Kasumi-1 (cell line): ENCODE measurements around the gene FDXR.
"Not testable (repeated sequence)": the region's sequence is repeated elsewhere in the genome, so short reads cannot be mapped to it uniquely, and the experiment has no call there.

ENCODE experiments used
- DNase-seq, 2 experiments: peaks; one replicate each; lab custom pipeline; 2025; lab: John Stamatoyannopoulos, UW

Gene FDXR, protein sequence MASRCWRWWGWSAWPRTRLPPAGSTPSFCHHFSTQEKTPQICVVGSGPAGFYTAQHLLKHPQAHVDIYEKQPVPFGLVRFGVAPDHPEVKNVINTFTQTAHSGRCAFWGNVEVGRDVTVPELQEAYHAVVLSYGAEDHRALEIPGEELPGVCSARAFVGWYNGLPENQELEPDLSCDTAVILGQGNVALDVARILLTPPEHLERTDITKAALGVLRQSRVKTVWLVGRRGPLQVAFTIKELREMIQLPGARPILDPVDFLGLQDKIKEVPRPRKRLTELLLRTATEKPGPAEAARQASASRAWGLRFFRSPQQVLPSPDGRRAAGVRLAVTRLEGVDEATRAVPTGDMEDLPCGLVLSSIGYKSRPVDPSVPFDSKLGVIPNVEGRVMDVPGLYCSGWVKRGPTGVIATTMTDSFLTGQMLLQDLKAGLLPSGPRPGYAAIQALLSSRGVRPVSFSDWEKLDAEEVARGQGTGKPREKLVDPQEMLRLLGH

DNA sequence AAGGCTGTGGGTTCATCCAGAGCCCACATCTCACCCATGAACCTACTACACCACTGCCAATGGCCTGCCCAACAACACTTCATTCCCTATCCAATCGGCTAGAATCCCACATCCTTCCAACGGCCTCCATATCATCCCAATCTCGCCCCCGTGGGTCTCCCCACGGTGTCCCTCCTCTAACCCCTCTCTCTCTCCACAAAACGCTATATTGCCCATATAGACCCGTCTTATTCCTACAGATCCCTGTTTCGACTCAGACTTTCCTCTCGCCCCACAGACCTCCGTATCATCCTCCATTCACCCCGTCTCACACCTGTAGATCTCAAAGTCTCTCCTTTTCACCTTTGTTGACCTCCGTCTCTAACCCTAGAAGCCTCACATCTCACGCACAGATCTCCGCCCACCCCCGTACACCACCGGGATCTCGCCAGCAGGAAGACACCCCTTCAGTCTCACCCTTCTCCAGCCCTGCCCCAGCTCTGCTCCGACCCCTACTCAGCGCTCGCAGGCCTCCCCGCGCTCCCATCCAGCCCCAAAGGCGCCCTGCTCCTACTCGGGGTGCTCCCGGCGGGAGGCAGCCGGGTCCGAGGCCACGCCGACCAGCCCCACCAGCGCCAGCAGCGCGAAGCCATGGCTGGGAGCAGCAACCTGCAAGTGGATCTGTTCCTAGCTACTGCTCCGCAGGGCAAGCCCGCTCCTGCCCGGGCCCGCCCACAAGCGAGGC lies at the start of gene FDXR:
TSS of gene FDXR (minus strand) at position 682 of the 724 bp plus-strand sequence. CDS start at position 632, 50 bp downstream.
- peak; percentile 58 to 65 for DNase-seq

GRCh38 chr17:74922172-74922571 lies 49.4 kb upstream of the FDXR start:
- DNase-seq = no peak

GRCh38 chr17:74921769-74922168 lies 49.0 kb upstream of the FDXR start:
- DNase-seq = no peak

DNA sequence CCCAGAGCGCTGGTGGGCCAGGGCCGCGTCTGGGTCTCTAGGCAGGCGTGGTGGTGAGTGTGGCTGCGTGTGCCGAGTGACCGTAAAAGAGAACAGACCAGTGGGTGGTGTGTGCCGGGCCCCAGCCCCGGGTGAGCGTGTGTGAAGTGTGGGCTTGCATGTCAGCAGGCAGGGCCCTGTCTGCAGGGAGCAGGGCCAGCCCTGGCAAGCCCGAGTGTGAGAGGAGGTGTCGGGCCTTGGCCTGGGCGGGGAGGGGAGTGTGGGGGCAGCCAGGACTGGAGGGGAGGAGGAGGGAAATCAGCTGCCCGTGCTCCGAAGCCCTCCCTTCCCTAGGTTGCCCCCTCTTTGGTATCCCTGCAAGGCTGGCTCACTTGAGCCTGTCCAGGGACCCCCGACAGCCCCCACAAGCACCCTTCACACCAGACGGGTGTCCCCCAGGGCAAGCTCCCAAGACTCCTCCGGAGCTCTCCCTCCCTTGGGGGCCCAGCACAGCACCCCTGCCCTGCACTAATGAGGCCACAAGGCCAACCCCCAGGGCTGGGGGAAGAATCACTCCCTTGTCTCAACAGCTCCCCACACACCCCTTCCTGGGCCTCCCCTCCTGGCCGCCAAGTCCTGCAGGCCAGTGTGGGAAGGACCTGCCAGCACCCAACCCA lies 48.4 kb upstream of the FDXR start:
- no peak for DNase-seq

- no peak for DNase-seq
Observed at GRCh38 chr17:74920642-74921025, 47.8 kb upstream of the FDXR start.

DNA sequence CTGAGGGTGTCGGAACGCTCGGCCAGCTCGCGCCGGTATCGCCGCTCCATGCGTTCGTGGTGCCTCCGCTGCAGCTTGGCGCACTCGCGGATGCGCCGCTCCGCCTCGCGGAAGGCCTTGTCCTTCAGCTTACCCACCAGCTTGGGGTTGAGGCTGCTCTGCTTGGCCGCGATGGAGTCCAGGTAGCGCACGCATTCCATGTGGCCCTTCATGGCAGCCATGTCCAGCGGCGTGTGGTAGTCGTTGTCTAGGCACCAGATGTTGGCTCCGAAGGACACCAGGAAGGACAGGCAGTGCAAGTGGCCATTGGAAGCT lies 47.5 kb upstream of the FDXR start:
- DNase-seq = no peak

GRCh38 chr17:74919440-74920305 lies 46.9 kb upstream of the FDXR start:
- DNase-seq = no peak

DNA sequence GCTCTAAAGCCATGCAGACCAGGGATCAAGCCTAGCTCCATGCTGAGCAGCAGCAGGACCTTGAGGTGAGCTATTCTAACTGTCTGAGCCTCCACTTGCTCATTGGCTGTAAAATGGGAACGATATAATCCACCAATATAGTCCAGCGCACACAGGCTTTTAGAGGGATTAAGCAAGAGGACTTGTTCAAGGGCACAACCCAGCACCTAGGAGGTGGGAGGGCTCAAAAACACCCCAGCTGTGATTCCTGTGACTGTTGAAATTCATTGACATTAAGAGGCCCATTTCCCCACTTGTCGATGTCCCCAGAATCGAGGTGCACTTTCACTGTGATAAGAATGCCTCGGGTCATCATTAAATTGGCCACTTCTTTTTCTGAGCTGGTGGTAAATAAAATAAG lies 46.1 kb upstream of the FDXR start:
- no peak for DNase-seq

GRCh38 chr17:74917430-74917829 lies 44.6 kb upstream of the FDXR start:
- peak; percentile 36 to 72 for DNase-seq

DNA sequence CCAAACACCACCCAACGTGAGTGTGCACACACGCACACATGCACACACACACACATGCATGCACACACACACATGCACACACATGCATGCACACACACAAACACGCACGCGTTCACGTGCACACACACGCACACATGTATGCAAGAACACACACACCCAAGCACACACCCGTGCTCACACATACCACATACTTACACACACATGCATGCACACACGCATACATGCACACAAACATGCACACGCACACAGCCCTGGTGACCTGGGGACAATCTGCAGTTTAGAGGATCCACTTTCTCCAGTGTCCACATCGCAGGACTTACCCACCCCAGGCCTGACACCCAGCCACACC lies 44.0 kb upstream of the FDXR start:
- DNase-seq = no peak

DNA sequence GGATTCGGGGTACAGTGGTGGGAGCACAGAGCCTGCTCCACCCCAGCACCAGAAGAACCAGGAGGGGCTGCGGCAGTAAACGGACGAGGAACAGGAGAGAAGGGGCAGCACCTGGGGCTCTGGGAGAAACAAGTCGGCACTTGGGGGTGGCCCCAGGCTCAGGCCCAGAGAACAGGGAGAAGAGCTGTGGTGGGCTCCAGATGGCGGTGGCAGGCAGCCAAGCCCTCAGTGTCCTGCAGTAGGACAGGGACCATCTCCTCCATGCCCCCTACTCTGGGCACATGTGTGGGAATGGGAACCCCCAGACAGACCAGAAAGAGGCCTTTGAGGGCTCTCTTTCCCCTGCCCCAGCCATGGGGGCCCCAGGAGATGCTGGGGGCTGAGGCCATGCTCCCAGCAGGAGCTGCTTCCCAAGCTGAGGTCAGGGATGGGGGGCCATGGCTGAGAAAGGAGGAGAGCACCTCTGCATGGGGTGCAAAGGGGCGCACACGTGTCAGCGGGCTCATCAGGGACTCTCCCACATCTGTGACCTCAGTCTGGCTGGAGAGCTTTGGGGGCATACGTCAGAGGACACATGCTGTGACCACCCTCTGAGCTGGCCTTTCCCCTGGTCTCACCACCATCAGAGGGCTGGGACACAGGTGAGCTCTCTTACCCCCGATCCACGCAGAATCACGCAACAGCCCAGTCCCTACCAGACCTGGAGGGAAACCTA lies 43.5 kb upstream of the FDXR start:
- no peak for DNase-seq

GRCh38 chr17:74911423-74911822 lies 38.6 kb upstream of the FDXR start:
- DNase-seq = not testable (repeated sequence)

DNA sequence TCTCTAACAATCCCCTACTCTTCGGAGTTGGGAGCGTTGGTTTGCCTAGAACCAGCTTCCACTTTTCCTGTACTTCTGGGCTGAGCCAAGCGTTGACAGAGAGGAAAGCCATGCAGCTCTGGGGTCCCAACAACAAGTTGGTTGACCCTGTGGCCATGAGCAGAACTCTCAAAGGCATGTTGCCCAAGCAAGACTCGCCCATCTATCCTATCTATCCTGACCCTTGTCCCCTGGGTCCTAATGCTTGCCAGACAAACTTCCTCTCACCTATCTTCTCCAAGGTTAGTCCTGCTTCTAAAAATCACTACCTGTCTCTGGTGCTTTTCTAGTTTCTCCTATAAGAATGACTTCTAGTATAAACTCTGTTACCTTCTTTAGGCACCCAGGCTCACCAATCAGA lies 36.3 kb upstream of the FDXR start:
- DNase-seq = not testable (repeated sequence)

DNA sequence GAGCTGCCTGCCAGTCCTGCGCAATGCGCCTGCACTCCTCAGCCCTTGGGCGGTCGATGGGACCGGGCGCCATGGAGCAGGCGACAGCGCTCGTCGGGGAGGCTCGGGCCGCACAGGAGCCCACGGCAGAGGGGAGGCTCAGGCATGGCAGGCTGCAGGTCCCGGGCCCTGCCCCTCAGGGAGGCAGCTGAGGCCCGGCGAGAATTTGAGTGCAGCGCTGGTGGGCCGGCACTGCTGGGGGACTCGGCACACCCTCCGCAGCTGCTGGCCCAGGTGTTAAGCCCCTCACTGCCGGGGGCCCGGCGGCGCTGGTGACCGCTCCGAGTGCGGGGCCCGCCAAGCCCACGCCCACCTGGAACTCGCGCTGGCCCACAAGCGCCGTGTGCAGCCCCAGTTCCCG lies 34.2 kb upstream of the FDXR start:
- no peak for DNase-seq

DNA sequence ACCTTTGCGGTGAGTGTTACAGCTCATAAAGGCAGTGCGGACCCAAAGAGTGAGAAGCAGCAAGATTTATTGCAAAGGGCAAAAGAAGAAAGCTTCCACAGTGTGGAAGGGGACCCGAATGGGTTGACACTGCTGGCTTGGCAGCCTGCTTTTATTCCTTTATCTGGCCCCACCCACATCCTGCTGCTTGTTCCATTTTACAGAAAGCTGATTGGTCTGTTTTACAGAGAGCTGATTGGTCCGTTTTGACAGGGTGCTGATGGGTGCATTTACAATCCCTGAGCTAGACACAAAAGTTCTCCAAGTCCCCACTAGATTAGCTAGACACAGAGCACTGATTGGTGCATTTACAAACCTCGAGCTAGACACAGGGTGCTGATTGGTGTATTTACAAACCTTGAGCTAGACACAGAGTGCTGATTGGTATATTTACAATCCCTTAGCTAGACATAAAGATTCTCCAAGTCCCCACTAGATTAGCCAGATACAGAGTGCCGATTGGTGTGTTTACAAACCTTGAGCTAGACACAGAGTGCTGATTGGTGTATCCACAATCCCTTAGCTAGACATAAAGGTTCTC lies 33.5 kb upstream of the FDXR start:
- not testable (repeated sequence) for DNase-seq

- no peak for DNase-seq
Observed at GRCh38 chr17:74904687-74905409, 32.1 kb upstream of the FDXR start.

- DNase-seq = no peak
Observed at GRCh38 chr17:74903671-74904070, 30.9 kb upstream of the FDXR start.

DNA sequence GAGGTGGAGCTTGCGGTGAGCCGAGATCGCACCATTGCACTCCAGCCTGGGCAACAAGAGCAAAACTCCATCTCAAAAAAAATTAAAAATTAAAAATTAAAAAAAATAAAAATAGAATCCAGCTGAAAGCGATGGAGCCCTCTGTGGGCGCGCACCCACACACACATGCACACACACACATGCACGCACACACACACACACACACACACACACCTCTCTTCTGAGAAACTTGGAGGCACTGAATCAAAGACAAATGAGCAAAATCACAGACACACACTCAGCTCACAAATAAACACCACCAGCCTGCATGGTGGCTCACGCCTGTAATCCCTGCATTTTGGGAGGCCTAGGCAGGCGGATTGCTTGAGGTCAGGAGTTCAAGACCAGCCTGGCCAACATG lies 30.2 kb upstream of the FDXR start:
- no peak for DNase-seq

DNA sequence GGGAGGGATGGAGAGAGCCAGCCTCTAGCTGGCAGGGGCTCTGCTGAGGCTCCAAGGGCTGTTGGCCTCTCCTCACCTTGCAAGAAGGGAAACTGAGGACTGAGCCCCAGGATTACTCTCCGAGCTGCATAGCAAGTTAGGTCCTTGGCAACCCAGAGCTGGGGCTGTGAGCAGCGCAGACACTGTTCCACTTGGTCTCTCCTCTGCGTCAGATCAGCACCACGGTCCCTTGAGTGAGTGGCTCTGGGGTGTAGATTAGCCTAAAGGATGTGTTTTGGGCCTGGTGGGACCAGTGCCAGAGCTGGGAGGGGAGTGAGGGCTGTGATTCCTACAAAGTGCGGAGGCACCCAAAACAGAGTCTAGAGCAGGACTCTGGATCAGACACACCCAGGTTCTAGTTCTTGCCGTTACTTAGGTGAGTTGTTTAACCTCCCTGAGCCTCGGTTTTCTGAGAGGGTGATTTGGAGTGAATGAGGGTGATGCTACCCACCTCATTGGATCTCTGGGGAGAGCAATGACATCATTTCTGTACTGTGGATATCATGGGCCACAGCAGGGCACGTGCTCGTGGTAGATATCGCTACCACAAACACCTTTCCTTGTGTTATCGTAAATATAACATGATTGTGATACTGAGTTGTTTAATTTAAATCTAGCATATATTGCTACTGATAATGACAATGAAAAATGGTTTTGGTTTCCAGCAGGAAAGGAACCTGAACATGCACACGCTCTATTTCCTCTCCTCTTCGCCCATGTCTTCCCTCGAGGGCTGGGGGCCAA lies 28.8 kb upstream of the FDXR start:
- DNase-seq = no peak

DNA sequence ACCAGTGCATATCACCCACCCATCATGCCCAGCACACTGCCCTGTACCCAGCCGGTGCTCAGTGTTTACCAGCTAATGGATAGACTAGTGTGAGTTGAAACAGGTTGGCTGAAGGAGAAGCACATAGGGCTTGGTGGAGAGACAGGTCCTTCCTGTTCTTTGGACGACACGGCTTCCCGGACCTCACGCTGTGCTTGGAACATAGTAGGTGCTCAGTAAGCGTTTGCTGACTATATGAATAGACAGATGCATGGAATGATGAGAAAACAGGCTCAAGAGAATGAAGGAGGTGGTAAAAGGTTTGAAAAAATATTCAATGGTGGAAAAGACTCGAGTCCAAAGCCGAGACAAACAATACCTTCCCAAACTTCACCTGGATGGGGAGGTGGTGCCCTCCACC lies 27.4 kb upstream of the FDXR start:
- DNase-seq = no peak
